HG03097 (cell line): ENCODE measurements around the gene CHD2.
"Not testable (repeated sequence)": the region's sequence is repeated elsewhere in the genome, so short reads cannot be mapped to it uniquely, and the experiment has no call there.

Source experiments
- ATAC-seq: cut with Tn5 transposase; IDR thresholded peaks from one replicate; pipeline ENCODE4 v1.9.1; 2021; ENCODE audit not compliant: unreplicated experiment, low FRiP score

Gene CHD2

DNA sequence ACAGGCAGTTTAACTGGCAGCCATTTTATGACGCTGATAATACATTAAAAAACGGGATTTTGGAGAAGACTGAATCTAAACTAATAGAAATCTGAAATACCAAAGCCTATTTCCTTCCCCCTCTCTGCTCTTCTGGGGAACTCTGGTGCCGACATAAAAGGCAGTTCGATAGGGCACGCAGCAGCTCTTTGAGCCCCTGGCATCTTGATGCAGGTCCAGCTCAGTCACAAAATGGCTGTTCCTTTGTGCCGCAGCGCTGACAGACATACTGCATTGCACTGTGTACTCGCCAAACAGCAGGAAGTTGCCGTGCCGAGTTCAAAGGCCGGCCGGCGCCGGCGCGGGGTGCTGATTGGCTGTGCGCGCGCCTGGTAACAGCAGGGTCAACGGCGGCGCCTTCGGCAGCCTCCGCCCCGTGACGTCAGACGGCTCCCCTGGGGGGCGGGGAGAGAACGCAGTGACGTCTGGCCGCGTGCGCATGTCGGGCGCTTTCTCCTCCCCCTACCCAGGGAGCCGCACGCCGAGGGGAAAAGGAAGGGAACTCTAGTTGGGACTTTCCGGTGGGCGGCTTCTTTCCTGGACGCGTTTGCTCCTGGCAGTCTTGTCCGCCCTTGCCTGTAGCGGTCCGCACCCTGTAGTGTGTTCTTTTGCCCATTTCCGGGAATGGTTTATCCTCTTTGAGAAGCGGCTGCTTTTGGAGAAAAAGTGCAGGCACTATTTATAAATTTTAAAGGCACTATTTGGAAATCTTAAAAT lies 4.0 kb downstream of the CHD2 start:
- peak; percentile 72 for ATAC-seq

DNA sequence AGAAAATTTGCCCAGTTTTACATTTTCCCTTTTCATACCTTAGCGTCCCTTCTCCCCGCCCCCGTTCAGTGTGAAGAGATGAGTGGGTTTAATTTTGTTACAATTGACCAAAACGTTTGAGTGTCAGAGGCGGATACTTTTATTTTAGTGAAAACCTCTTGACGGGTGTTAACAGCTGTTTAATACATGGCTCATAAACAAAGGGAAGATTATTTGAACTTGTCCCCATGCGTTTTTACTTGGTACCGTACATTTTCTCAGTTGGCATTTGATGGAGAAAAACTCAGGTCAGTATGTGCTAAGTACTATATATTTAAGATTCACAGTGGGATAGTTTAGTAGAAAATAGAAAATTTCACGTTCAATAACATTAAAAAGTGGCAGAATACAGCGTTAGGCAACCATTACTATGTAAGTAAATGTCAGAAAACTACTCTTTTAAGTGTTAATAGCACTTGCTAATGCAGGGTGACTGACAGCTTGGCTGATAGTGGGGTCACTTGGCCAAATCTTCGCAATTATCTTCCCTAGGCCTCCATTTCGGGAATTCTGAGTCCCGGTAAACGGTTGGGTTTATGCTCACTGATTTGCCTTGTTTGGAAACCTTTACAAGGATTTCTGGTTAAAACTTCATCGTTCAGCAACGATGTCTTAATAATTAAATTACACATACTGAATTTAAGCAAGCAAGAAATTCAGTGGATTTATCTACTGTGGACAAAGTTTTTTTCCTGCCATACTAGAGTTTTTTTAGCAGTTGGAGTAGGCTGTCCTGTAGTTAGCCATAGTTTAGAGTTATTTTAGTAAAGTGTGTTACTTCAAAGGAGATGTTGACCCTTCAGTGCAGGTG lies 4.8 kb downstream of the CHD2 start:
- no peak for ATAC-seq

DNA sequence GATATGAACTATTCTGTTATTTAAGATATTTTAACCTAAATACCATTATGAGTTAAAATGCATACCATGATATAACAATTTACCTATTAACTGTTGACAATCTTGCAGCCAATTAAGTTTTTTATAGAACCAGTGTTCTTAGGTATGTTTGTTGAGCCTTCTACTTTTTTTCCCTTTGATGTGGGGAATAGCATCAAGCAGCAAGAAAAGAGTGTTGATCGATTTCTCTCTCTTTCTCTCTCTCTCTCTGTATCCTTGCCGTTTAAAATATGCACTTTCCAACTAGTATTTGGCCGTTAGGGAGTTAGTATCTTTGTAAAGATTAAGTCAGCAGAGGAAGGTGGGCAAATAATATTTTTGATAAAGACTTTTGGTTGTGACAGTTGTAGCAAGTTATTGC lies 5.9 kb downstream of the CHD2 start:
- ATAC-seq: no peak

DNA sequence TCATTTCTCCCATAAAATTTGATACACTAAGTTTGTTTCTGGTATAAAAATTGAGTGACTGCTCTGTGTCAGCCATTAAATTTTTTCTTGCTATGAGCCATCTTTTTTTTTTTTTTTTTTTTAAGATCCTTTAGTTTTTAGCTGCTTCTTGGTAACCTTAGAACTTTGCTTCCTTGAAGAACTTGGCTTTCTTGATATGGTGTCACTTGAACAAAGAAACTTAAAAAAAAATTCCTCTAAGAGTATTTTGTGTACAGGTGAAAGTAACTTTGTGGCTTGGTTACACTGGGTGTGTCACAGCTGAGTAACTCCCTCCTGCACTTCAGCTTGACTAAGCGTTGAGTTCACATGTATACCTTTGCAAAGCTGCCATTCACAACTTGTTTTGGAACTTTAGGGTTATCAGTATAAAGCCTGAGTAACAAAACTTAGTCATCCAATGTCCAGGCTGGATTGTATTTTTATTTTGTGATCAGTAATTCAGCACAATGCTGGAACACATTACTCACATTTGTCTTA lies 6.5 kb downstream of the CHD2 start:
- no peak for ATAC-seq

DNA sequence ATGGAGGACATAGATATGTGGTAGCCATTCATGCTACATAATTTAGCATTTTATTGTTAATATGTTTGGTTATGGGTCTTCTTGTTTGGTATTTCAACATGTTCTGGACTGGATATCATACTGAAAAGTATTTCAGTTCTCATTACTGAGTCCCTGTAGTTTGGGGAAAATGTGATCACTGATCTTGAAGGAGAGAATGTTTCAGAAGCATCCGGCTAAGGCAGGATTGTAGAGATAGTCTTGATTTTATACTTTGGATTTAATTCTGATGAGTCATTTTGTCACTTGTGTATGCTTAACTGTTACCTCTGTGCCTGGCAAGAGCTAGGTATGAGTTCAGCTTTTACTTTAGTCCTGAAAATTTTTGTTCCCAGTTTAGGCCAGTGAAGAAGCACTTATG lies 7.1 kb downstream of the CHD2 start:
- ATAC-seq: no peak

DNA sequence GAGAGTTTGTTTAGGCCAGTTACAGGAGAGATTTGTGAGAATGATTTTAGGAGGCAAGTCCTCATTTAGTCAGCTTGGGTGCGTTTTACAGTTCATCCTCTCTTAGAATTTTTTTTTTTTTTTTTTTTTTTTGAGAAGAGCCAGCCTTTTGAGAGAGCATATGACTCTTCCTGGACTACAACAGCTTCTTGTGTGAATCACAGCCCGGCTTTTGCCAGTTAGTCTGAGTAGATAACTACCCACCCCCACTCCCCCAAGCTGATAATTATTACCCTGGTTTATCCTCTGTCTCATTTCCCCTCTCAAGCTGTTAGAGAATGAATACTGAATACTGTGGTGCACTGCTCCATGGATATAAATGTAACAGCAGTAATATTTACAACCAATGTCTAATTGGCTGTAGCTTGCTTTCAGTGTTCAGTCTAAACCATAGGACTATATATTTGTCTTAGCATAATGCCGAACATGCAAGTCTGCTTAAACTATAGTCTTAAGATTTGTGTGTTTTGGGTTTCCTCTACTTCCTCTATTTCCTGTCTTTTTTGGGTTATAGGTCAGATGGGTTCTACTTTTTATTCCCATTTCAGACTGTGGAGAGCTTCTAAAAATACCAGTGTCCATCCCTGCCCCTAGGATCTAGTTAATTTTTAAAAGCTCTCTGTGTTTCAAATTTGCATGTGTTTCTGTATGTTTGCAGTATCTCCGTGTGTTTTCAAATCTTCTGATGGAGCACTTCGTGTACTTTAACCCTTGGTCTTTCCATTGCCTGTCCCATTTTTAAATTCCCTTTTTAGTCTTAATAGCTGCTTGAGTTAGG lies 8.0 kb downstream of the CHD2 start:
- no peak for ATAC-seq

DNA sequence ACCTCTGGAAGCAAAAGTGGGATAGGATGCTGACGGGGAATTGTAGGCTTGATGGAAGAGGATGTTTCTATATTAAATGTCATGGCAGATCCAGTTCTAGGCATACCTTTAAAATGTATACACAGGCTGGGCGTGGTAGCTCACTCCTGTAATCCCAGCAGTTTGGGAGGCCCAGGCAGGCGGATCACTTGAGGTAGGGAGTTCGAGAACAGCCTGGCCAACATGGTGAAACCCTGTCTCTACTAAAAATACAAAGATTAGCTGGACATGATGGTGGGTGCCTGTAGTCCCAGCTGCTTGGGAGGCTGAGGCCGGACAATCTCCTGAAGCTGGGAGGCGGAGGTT lies 8.6 kb downstream of the CHD2 start:
- ATAC-seq: no peak

DNA sequence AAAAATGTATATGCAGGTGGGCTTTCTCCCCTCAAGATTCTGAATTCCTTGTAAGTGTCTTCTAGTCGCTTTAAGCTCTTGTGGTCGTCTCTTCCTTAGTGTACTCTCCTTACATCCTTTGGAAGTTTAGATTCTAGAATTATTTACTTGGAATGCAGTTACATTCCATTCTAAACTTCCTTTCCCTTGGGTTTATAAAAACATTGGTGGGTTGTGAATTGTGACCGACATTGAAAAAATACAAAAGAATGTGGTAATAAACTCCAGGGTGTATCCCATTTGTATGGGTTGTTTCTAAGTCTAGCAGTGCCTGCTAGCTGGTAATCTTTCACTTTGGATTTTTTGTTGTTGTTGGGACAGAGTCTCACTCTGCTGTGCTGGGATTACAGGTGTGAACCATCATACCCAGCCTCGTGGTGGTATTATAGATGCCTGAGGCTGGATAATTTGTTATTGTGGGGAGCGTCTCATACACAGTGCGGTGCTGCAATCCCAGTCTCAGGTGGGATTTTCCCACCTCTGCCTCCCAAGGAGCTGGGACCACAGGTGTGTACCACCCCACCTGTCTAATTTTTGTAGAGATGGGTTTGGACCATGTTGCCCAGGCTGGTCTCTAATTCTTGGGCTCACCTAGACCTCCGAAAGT lies 9.1 kb downstream of the CHD2 start:
- ATAC-seq: no peak

DNA sequence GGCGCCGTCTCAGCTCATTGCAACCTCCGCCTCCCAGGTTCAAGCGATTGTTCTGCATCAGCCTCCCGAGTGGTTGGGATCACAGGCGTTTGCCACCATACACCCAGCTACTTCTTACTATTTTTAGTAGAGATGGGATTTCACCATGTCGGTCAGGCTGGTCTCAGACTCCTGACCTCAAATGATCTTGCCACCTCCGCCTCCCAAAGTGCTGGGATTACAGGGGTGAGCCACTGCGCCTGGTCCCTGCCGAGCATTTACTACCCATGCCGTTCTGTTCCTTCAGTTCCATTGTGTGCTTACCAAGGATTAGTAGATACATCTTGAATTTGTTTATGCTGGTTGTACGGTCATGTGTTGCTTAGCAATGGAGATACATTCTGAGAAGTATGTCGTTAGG lies 10.3 kb downstream of the CHD2 start:
- ATAC-seq: no peak

DNA sequence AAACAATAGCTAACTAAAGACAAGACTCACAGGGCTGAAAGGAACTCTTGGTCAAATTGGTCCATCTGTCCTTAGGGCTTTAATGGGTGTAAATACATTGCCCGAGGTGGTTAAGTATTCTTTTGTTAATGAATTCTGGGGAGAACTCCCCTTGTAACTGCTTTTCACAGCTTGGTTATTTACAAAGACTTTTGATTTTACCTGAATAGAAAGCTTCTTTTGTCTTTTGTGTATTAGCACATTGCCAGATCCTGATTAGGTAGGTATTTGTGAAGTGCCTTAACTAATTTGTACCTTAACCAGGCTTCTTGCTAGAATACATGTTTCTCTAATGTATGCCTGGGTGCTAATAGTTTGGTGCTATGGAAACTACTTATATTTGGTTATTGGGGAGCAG lies 14.0 kb downstream of the CHD2 start:
- ATAC-seq: no peak

DNA sequence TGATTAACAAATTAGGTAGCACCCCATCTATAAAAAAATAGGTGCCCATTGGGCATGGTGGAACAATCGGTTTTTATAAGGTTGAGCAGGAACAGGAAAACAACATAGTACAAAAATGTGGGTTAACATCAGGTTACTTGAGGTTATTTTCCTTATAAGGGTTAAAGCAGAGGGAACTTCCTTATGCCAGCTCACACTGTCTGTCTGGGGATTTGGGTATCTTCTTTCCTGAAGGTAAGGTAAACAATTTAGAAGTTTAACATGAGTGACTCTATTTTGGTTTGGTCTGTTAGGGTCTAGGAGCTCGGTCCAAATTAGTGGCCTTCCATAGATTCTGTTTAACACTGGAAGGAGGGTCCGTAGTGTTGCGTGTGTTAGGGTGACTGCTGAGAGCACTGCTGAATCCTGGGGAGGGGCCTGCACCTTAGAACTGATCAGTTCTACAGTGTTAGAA lies 14.7 kb downstream of the CHD2 start:
- peak; percentile 42 for ATAC-seq

DNA sequence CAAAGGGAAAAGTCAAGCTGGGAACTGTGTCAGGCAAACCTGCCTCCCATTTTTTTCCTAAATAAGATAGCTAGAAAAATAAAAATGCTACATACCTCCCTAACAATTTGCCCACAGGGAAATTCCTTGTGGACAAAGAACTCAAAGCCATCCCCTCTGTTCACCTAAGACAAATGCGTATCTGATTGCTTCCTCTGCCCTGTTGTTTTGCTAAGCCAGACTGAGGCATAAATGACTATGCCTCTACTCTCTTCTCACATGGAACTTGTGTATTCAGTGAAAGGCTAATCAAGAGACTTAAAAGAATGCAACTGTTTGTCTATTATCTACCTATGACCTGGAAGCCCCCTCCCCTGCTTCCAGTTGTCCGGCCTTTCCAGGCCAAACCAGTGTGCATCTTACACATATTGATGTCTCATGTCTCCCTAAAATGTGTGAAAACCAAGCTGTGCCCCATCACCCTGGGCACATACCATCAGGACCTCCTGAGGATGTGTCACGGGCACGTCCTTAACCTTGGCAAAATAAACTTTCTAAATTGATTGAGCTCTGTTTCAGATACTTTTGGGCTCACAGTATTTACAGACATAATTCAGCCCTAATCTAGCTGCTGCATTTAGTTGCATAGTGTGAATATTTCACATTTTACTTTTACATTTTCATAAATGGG lies 15.8 kb downstream of the CHD2 start:
- no peak for ATAC-seq

DNA sequence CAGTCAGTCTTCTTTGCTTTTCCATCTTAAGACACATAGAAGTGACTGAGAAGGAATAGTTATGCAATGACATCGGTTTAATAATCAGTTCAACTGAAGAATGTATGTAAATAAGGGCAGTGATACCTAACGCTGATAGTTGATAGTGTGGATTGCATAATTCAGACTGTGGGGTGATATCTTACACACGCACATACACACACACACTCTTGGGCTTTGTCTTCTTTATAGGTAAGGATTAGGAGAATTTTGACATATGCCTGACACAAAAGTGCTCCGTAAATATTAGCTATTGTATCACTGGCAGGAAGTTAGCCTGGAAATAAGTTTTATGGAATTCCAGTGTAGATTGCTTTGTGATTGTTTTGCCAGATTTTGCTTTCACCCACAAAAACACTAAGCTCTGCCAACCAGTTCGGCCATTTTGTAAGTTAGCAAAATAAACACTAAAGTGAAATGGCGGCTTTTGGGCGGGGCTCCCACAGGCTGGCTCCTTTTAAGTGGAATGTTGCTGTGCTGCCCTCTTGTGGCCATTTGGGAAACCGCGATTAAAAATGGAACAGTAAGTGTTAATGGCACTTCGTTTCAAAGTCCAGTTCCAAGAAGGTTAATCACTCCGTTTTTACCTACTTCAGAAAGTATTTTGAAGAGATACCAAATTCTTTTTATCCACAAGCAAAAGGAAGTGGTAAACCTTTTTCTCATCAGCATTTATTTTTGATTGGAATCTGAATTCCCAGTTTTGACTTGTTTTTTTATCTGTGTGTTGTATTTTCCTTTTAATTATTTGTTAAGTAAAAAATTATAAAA lies 17.7 kb downstream of the CHD2 start:
- ATAC-seq: peak; percentile 38

DNA sequence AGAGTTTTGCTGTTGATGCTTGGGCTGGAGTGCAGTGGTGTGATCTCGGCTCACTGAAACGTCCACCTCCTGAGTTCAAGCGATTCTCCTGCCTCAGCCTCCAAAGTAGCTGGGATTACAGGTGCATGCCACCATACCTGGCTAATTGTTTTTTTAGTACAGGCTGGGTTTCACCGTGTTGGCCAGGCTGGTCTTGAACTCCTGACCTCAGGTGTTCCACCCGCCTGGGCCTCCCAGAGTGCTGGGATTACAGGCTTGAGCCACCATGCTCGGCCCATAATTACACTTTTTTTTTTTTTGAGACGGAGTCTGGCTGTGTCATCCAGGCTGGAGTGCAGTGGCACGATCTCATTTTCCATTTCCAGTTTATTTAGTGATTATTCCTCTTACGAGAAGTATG lies 18.8 kb downstream of the CHD2 start:
- not testable (repeated sequence) for ATAC-seq

DNA sequence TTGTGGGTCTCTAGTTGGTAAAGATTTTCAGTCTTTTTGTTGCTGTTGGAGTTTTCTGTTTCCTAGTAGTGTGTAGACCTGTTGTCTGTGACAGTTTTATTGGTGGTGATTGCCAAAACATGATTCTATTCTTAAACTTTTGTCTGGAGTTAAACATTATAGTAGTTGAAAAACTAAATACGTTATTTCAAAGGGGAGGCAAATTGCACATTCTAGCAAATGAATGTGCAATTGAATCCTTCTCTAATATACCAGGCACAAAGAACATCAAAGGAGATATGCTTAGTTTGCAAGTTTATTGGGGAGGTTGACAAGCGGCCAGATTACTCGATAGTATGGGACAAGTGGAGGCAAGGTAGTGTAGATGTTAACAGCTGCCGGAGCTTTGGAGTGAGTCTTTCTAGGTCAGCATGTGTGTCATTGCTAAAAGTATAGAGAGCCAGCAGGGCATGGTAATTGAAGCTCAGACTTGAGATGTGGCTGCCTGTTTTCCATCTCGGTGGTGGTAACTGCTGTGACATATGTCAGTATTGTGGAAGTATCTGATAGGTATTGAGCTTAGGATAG lies 20.6 kb downstream of the CHD2 start:
- ATAC-seq: no peak

DNA sequence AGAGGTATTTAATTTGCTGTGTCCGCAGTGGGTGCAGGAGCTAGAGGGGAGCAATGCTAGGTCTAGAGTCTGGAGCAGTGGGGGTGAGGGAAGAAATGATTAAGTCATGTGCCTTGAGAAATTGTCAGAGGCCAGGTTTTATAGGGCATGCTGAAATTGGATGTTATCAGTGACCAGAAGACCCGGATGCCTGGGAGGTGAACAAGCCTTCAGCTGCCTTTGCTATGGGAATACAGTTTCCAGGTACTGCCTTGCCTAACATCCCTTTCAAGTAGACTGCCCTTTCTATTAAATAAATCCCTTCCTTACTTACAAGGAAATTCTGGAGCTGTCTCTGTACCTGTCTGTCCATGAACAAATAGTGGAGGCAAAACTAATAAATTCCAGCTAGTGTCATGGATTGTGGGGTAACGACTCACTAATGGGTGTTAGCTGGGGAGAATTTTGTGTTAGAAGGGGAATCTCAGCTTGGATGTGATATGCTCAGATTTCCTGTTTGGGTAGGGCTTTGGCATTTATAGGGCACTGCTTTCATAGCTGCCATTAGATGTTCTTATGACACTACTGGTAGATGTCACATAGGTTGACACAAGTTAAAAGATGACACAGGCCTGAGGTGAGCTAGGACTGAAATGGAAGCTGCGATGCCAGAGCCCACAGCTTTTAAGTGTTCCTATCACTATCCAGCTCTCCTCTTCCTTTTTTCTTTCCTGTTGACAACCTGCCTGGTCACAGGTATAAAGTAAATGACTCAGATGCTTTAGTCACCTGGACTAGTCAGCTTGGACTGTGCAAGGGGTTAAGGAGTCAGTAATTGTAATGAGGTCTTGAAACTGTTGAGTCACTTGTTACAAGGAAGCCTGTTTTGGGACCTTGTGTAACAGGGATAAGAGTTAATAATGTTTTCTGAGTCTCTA lies 21.3 kb downstream of the CHD2 start:
- ATAC-seq: no peak

DNA sequence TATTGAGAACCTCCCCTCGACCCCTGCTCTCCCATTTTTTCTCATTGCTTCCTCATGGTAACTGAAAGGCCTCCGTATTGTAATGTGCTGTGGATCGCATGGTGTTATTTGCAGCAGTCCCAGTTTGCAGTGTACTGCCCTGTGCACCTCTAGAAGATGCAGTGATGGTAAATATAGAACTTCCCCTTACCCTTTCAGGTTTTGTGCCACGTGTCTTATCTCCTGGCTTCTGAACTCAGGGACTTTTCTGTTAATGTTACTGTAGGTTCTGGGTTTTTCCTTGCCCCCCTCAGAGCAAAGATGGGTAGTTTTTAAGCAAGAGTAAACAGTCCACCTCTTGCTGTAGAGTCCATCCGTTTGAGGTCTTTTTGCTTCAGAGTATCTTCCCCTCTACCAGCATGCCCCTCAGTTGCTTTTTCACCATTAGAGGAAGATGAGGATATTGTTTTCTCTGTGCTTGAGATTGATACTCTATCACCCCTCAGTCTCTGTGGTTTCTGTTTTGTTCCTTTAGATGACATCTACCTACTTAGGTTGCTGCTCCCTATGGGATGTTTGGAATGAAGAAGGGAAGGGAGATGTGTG lies 22.4 kb downstream of the CHD2 start:
- ATAC-seq: no peak
